ENCODE measurements around the gene PRM1.

Gene PRM1

DNA sequence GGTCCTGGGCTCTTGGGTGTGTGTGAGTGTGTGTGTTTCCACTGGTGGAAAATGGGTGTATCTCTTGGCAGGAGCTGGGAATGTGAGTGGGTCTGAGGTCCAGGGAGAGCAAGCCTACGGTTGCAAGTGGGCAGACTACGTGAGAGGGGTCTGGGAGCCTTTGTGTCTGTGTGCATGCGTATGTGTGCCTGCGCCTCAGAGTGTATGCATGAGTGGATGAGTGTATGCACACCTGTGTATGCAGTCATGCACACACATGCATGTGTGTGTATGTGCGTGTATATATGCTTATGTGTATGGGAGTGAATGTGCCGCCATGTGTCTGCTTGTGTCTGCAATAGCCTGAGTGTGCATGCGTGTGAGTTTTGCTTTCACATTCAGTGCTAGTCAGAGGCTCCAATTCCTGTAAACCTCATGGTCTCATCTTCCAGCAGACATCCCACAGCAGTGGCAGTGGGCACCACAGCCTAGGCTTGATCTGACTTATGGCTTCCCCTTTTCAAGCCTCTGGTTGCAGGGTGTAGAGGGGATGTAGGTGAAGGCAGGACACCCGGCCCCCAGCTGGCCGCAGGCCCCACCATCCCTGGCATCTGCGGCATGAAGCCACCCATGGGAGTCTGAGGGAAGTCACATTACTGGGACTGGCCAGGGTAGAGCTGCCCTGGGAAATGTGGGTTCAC lies 44.4 kb upstream of the PRM1 start:
- no peaks in the 10 kb centered on the region for H3K36me3 ChIP-seq (ENCODE audit: control insufficient read depth, insufficient read depth, low read length)
- no peaks in the 10 kb centered on the region for H3K27me3 ChIP-seq (replicated peaks; ENCODE audit: control insufficient read depth, insufficient read depth, low read length, poor library complexity, severe bottlenecking)
- no peak for DNase-seq
- no peak overlapping the region for H3K4me3 ChIP-seq (ENCODE audit: insufficient read depth, low read depth, low read length, poor library complexity, severe bottlenecking)
- peaks cover 16% of the 10 kb centered on the region for H3K4me1 ChIP-seq (ENCODE audit: control insufficient read depth, insufficient read depth, low read length, poor library complexity, severe bottlenecking)
- H3K27ac ChIP-seq (ENCODE audit: insufficient read depth, low read length, poor library complexity, severe bottlenecking): no peak overlapping the region
- no peaks in the 10 kb centered on the region for H3K9me3 ChIP-seq (ENCODE audit: control insufficient read depth, low read length)

DNA sequence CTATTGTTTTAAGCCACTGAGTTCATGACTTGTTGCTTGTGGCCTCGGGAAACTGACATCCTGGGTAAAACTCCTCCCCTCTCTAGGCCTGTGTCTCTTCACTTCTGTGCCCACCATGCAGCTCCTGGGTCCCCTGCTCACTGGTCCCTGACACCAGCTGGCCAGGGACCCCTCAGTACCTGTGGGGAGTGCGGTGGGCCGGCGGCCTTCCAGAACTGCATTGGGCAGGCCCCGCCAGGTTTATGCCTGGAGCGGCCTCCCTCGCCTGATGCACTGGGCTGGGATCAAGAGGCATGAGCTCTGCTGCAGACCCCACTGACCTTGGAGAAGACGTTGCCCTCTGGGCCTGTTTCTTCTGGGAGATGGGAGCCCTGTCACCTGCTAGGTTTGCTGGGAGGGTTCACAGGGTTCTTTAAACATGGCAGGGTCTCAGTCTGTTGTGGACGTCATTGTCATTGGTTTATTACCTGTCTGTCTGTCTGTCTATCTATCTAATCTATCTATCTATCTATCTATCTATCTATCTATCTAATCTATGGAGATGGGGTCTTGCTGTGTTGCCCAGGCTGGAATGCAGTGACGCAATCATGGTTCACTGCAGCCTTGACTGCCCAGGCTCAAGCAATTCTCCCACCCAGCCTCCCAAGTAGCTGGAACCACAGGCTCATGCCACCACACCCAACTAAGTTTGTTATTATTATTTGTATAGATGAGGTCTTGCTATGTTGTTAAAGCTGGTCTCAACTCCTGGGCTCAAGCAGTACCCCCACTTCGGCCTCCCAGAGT lies 42.6 kb upstream of the PRM1 start:
- Histone ChIP-seq H3K4me1 (ENCODE audit: control insufficient read depth, insufficient read depth, low read length, poor library complexity, severe bottlenecking) (peaks cover 12% of the 10 kb centered on the region), H3K4me3 (ENCODE audit: insufficient read depth, low read depth, low read length, poor library complexity, severe bottlenecking) (no peak overlapping the region), H3K9me3 (ENCODE audit: control insufficient read depth, low read length) (no peaks in the 10 kb centered on the region), H3K27ac (ENCODE audit: insufficient read depth, low read length, poor library complexity, severe bottlenecking) (no peak overlapping the region), H3K36me3 (ENCODE audit: control insufficient read depth, insufficient read depth, low read length) (no peaks in the 10 kb centered on the region), H3K27me3 (replicated peaks; ENCODE audit: control insufficient read depth, insufficient read depth, low read length, poor library complexity, severe bottlenecking) (no peaks in the 10 kb centered on the region)
- DNase-seq: no peak

DNA sequence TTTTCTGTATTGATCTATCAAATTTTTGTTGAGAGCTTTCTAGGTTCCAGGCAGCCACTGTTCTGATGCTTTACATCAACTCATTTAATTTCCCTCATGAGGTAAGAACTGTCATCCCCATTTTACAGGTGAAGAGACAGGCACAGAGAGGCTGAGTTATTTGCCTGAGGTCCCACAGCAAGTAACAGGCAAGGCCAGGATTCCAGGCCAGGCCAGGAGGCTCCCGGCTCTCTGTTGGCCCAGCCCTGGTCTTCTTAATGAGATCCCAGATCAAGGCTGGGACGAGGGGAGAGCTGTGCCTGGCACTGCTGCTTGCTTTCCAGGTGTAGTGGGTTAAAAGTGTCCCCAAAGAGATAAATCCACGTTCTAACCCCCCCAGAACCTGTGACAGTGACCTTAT lies 41.7 kb upstream of the PRM1 start:
- no peak overlapping the region for H3K4me3 ChIP-seq (ENCODE audit: insufficient read depth, low read depth, low read length, poor library complexity, severe bottlenecking)
- no peaks in the 10 kb centered on the region for H3K27me3 ChIP-seq (replicated peaks; ENCODE audit: control insufficient read depth, insufficient read depth, low read length, poor library complexity, severe bottlenecking)
- no peaks in the 10 kb centered on the region for H3K36me3 ChIP-seq (ENCODE audit: control insufficient read depth, insufficient read depth, low read length)
- peaks cover 2% of the 10 kb centered on the region for H3K4me1 ChIP-seq (ENCODE audit: control insufficient read depth, insufficient read depth, low read length, poor library complexity, severe bottlenecking)
- H3K9me3 ChIP-seq (ENCODE audit: control insufficient read depth, low read length): no peaks in the 10 kb centered on the region
- DNase-seq: no peak
- no peak overlapping the region for H3K27ac ChIP-seq (ENCODE audit: insufficient read depth, low read length, poor library complexity, severe bottlenecking)

DNA sequence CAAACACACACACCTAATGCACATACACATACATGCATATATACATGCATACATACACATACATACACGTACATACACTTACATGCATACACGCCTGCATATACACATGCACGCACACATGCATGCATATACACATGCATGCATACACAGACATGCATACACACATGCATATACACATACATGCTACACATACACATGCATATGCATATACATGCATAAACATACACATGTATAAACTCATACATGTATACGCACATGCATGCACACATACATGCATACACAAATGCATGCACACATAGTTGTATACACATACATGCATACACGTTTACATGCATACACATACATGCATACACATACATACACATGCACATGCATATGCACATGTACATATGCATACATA lies 40.5 kb upstream of the PRM1 start:
- H3K4me3 ChIP-seq (ENCODE audit: insufficient read depth, low read depth, low read length, poor library complexity, severe bottlenecking): no peak overlapping the region
- DNase-seq: no peak
- H3K27ac ChIP-seq (ENCODE audit: insufficient read depth, low read length, poor library complexity, severe bottlenecking): no peak overlapping the region
- H3K27me3 ChIP-seq (replicated peaks; ENCODE audit: control insufficient read depth, insufficient read depth, low read length, poor library complexity, severe bottlenecking): no peaks in the 10 kb centered on the region
- H3K36me3 ChIP-seq (ENCODE audit: control insufficient read depth, insufficient read depth, low read length): no peaks in the 10 kb centered on the region
- H3K4me1 ChIP-seq (ENCODE audit: control insufficient read depth, insufficient read depth, low read length, poor library complexity, severe bottlenecking): no peaks in the 10 kb centered on the region
- no peaks in the 10 kb centered on the region for H3K9me3 ChIP-seq (ENCODE audit: control insufficient read depth, low read length)

DNA sequence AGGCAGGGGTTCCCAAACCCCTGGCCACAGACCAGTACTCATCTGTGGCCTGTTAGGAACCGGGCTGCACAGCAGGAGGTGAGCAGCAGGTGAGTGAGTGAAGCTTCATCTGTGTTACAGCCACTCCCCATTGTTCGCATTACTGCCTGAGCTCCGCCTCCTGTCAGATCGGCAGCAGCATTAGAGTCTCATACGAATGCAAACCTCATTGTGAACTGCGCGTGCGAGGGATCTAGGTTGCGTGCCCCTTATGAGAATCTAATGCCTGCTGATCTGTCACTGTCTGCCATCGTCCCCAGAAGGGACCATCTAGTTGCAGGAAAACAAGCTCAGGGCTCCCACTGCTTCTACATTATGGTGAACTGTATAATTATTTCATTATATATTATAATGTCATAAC lies 39.0 kb upstream of the PRM1 start:
- H3K27me3 ChIP-seq (replicated peaks; ENCODE audit: control insufficient read depth, insufficient read depth, low read length, poor library complexity, severe bottlenecking): no peaks in the 10 kb centered on the region
- H3K27ac ChIP-seq (ENCODE audit: insufficient read depth, low read length, poor library complexity, severe bottlenecking): no peak overlapping the region
- H3K4me1 ChIP-seq (ENCODE audit: control insufficient read depth, insufficient read depth, low read length, poor library complexity, severe bottlenecking): no peaks in the 10 kb centered on the region
- H3K36me3 ChIP-seq (ENCODE audit: control insufficient read depth, insufficient read depth, low read length): no peaks in the 10 kb centered on the region
- no peak overlapping the region for H3K4me3 ChIP-seq (ENCODE audit: insufficient read depth, low read depth, low read length, poor library complexity, severe bottlenecking)
- DNase-seq: no peak
- H3K9me3 ChIP-seq (ENCODE audit: control insufficient read depth, low read length): no peaks in the 10 kb centered on the region

DNA sequence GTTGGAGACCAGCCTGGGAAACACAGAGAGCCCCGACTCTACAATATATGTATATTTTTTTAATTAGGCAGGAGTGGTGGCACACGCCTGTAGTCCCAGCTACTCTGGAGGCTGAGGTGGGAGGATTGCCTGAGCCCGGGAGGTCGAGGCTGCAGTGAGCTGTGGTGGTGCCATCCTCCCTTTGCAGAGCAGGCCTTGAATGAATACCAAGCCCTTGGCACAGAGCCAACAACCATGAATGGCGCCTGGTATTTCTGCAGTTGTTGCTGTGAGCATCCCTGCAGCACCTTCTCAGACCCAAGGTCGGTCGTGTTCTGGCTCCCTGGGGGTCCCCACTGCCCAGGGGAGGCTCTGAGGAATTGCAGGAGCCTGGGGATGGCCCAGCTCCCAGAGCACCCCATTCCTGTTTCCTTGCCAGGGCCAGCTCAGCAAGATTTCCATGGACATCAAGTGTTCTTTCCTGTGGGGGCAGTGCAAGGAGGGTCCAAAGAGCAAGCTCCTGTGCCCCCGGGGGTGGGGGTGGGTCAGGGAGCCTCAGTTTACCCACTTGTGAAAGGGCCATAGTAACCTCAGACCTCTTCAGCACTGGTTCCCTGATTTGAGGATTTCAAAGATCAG lies 38.5 kb upstream of the PRM1 start:
- H3K4me3 ChIP-seq (ENCODE audit: insufficient read depth, low read depth, low read length, poor library complexity, severe bottlenecking): no peak overlapping the region
- DNase-seq: no peak
- H3K4me1 ChIP-seq (ENCODE audit: control insufficient read depth, insufficient read depth, low read length, poor library complexity, severe bottlenecking): no peaks in the 10 kb centered on the region

DNA sequence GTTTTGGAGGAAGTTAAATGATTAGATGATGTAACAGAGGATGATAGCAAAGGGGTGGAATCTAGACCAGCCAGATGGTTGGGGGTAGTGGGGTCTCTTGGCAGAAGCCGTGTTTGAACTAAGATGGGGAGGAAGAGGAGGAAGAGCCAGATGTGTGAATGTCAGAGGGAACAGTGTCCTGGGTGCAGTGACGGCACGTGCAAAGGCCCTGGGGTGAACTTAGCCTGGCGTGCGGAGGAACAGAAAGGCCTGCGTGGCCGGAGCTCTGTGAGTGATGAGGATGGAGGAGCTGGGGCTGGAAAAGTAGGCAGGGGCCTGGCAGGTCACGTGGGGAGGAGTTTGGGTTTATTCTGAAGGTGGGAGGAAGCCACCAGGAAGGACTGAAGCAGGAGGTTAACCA lies 37.7 kb upstream of the PRM1 start:
- no peak overlapping the region for H3K27ac ChIP-seq (ENCODE audit: insufficient read depth, low read length, poor library complexity, severe bottlenecking)
- H3K4me3 ChIP-seq (ENCODE audit: insufficient read depth, low read depth, low read length, poor library complexity, severe bottlenecking): no peak overlapping the region
- no peak for DNase-seq
- no peaks in the 10 kb centered on the region for H3K4me1 ChIP-seq (ENCODE audit: control insufficient read depth, insufficient read depth, low read length, poor library complexity, severe bottlenecking)
- no peaks in the 10 kb centered on the region for H3K36me3 ChIP-seq (ENCODE audit: control insufficient read depth, insufficient read depth, low read length)
- no peaks in the 10 kb centered on the region for H3K9me3 ChIP-seq (ENCODE audit: control insufficient read depth, low read length)
- no peaks in the 10 kb centered on the region for H3K27me3 ChIP-seq (replicated peaks; ENCODE audit: control insufficient read depth, insufficient read depth, low read length, poor library complexity, severe bottlenecking)

More for the DNA sequence above, 38.5 kb upstream of the PRM1 start:
- Histone ChIP-seq H3K27ac (ENCODE audit: insufficient read depth, low read length, poor library complexity, severe bottlenecking) (no peak overlapping the region), H3K36me3 (ENCODE audit: control insufficient read depth, insufficient read depth, low read length) (no peaks in the 10 kb centered on the region), H3K27me3 (replicated peaks; ENCODE audit: control insufficient read depth, insufficient read depth, low read length, poor library complexity, severe bottlenecking) (no peaks in the 10 kb centered on the region), H3K9me3 (ENCODE audit: control insufficient read depth, low read length) (no peaks in the 10 kb centered on the region)

DNA sequence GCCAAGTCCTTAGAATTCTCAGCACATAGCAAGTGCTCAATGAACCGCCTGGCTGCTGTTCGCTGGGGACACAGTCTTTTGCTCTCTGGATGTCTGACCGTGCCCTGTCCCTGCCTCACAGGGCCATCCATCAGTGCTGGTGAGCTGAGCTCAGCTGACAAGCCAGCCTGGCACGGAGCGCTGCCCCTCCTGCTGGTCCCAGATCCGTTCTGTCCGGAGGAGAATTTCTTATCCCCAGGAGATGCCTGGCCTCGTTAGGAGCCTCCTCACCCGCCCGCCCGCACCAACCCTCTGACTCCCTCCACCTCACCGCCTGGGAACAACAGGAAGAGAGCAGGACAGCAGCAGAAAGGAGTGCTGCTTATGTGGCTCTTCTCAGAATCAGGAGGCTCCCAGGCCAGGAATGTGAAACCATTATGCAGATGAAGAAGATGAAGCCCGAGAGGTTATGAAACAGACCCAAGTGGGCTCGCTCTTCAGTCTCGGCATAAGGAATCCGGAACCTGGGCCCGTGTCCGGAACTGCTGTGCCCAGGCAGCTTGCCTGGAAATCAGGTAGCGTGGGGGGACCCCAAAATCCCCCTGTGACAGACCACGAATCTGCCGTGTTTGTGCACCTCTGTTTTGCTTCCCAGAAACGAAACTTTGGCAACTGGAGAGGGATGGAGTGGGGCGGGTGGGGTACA lies 35.3 kb upstream of the PRM1 start:
- Histone ChIP-seq H3K27ac (ENCODE audit: insufficient read depth, low read length, poor library complexity, severe bottlenecking) (no peak overlapping the region), H3K4me3 (ENCODE audit: insufficient read depth, low read depth, low read length, poor library complexity, severe bottlenecking) (no peak overlapping the region), H3K4me1 (ENCODE audit: control insufficient read depth, insufficient read depth, low read length, poor library complexity, severe bottlenecking) (peaks cover 8% of the 10 kb centered on the region), H3K36me3 (ENCODE audit: control insufficient read depth, insufficient read depth, low read length) (no peaks in the 10 kb centered on the region), H3K9me3 (ENCODE audit: control insufficient read depth, low read length) (no peaks in the 10 kb centered on the region), H3K27me3 (replicated peaks; ENCODE audit: control insufficient read depth, insufficient read depth, low read length, poor library complexity, severe bottlenecking) (no peaks in the 10 kb centered on the region)
- no peak for DNase-seq

DNA sequence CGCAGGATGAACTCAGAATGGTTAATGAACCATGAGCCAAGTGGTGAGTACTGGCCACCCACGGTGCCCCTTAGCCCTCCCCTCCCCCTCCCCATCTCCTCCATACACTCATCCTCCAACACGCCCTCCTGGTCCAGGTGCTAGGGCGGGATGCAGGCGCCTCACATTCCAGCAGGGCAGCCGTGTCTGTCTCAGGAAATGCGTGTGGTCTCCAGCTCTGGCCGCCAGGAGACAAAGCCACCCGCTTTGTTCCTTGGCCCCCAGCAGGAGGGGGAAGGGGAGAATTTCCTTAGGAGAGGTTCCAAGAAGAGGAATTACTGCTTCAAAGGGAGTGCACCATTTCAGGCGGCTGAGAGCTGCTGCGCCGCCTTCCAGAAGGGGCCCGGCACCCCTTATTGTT lies 34.4 kb upstream of the PRM1 start:
- Histone ChIP-seq H3K27ac (ENCODE audit: insufficient read depth, low read length, poor library complexity, severe bottlenecking) (no peak overlapping the region), H3K27me3 (replicated peaks; ENCODE audit: control insufficient read depth, insufficient read depth, low read length, poor library complexity, severe bottlenecking) (no peaks in the 10 kb centered on the region), H3K4me1 (ENCODE audit: control insufficient read depth, insufficient read depth, low read length, poor library complexity, severe bottlenecking) (peaks cover 16% of the 10 kb centered on the region), H3K9me3 (ENCODE audit: control insufficient read depth, low read length) (no peaks in the 10 kb centered on the region), H3K4me3 (ENCODE audit: insufficient read depth, low read depth, low read length, poor library complexity, severe bottlenecking) (no peak overlapping the region), H3K36me3 (ENCODE audit: control insufficient read depth, insufficient read depth, low read length) (no peaks in the 10 kb centered on the region)
- no peak for DNase-seq
